ENCODE measurements around the gene CPNE7.

CPNE7 gene

DNA sequence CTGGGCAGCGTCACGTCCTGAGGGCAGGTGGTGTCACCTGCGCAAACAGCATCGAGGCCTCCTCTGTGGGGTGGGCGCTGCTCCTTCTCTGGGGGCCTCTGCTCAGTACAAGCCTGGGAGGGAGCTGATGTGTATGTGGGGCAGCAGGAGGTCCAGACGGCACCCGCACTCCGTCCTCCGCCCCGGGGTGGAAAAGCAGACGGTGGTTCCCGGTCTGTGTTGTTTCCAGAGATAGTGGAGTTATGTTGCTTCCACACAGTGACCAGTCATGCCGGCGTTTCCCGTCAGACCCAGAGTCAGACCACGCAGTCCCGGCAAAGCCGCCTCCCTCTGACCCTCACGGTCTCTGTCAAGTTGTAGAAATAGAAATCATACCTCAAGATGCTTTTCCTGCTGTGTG is 28.8 kb upstream of the CPNE7 start:
- TF ChIP-seq, protein P1, sequence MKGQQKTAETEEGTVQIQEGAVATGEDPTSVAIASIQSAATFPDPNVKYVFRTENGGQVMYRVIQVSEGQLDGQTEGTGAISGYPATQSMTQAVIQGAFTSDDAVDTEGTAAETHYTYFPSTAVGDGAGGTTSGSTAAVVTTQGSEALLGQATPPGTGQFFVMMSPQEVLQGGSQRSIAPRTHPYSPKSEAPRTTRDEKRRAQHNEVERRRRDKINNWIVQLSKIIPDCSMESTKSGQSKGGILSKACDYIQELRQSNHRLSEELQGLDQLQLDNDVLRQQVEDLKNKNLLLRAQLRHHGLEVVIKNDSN (IDR thresholded peaks at IDR 0.05), result no peak
- TF ChIP-seq FOXM1 (IDR thresholded peaks at IDR 0.05; ENCODE audit: borderline replicate concordance, low read depth), result no peak
- TF ChIP-seq, protein P2, sequence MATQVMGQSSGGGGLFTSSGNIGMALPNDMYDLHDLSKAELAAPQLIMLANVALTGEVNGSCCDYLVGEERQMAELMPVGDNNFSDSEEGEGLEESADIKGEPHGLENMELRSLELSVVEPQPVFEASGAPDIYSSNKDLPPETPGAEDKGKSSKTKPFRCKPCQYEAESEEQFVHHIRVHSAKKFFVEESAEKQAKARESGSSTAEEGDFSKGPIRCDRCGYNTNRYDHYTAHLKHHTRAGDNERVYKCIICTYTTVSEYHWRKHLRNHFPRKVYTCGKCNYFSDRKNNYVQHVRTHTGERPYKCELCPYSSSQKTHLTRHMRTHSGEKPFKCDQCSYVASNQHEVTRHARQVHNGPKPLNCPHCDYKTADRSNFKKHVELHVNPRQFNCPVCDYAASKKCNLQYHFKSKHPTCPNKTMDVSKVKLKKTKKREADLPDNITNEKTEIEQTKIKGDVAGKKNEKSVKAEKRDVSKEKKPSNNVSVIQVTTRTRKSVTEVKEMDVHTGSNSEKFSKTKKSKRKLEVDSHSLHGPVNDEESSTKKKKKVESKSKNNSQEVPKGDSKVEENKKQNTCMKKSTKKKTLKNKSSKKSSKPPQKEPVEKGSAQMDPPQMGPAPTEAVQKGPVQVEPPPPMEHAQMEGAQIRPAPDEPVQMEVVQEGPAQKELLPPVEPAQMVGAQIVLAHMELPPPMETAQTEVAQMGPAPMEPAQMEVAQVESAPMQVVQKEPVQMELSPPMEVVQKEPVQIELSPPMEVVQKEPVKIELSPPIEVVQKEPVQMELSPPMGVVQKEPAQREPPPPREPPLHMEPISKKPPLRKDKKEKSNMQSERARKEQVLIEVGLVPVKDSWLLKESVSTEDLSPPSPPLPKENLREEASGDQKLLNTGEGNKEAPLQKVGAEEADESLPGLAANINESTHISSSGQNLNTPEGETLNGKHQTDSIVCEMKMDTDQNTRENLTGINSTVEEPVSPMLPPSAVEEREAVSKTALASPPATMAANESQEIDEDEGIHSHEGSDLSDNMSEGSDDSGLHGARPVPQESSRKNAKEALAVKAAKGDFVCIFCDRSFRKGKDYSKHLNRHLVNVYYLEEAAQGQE (IDR thresholded peaks at IDR 0.05; ENCODE audit: low read depth), result no peak

DNA sequence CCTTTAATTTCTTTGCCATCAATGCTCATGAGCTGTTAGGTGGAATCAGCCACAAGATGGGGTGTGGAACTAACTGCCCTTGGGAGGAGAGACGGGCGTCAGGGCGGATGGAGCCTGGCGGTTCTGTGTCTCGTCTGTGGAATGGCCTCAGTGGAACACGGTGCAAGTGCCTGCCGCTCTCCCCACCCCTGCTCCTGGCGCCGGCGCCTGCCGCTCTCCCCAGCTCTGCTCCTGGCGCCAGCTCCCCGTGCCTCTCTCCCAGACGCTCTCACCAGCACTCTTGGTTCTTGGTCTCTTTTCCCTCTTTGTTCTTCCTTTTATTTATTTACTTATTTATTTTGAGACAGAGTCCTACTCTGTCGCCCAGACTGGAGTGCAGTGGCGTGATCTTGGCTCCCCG is 28.3 kb upstream of the CPNE7 start:
- TF ChIP-seq EGR1 (IDR thresholded peaks at IDR 0.05), result no peak
- TF ChIP-seq, protein P3, sequence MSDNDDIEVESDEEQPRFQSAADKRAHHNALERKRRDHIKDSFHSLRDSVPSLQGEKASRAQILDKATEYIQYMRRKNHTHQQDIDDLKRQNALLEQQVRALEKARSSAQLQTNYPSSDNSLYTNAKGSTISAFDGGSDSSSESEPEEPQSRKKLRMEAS (IDR thresholded peaks at IDR 0.05), result no peak
- TF ChIP-seq CEBPB (IDR thresholded peaks at IDR 0.05), result no peak
- TF ChIP-seq, protein P2 (IDR thresholded peaks at IDR 0.05; ENCODE audit: low read depth), result no peak
- TF ChIP-seq NFIC (IDR thresholded peaks at IDR 0.05), result no peak
- no peak for TF ChIP-seq EP300 (IDR thresholded peaks at IDR 0.05; ENCODE audit: borderline replicate concordance)
- TF ChIP-seq, protein P1 (IDR thresholded peaks at IDR 0.05), result no peak
- TF ChIP-seq TEAD4 (IDR thresholded peaks at IDR 0.05), result no peak
- no peak for TF ChIP-seq TAF1 (IDR thresholded peaks at IDR 0.05; ENCODE audit: low read depth)
- TF ChIP-seq FOXM1 (IDR thresholded peaks at IDR 0.05; ENCODE audit: borderline replicate concordance, low read depth), result no peak
- no peak for TF ChIP-seq CREB1 (IDR thresholded peaks at IDR 0.05; ENCODE audit: low read depth)
- TF ChIP-seq RAD21 (IDR thresholded peaks at IDR 0.05; ENCODE audit: low read depth), result no peak
- no peak for TF ChIP-seq TCF12 (IDR thresholded peaks at IDR 0.05; ENCODE audit: low read depth)
- no peak for TF ChIP-seq ZBTB7A (IDR thresholded peaks at IDR 0.05; ENCODE audit: low read depth)
- no peak for TF ChIP-seq YY1 (IDR thresholded peaks at IDR 0.05; ENCODE audit: low read depth)

DNA sequence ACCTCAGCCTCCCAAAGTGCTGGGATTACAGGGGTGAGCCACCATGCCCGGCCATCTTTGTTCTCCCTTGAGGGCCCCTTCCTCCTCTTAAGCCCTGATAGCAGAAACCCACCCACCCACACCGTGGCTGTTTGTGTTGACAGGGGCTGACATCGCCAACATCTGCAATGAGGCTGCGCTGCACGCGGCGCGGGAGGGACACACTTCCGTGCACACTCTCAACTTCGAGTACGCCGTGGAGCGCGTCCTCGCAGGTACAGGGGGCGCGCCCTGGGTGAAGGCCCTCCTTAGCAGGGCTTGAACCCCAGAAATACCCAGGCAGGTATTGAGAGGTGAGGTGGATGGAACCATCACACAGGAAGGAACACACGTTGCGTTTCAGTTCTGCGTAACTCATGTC is 27.7 kb upstream of the CPNE7 start:
- TF ChIP-seq EP300 (IDR thresholded peaks at IDR 0.05; ENCODE audit: borderline replicate concordance) (no peak), TAF1 (IDR thresholded peaks at IDR 0.05; ENCODE audit: low read depth) (no peak), CREB1 (IDR thresholded peaks at IDR 0.05; ENCODE audit: low read depth) (no peak), RAD21 (IDR thresholded peaks at IDR 0.05; ENCODE audit: low read depth) (no peak), NFIC (IDR thresholded peaks at IDR 0.05) (no peak), TEAD4 (IDR thresholded peaks at IDR 0.05) (no peak), CEBPB (IDR thresholded peaks at IDR 0.05) (no peak), FOXM1 (IDR thresholded peaks at IDR 0.05; ENCODE audit: borderline replicate concordance, low read depth) (no peak), ZBTB7A (IDR thresholded peaks at IDR 0.05; ENCODE audit: low read depth) (no peak), EGR1 (IDR thresholded peaks at IDR 0.05) (no peak)
- TF ChIP-seq, protein P1 (IDR thresholded peaks at IDR 0.05), result no peak
- TF ChIP-seq, protein P2 (IDR thresholded peaks at IDR 0.05; ENCODE audit: low read depth), result no peak
- TF ChIP-seq, protein P3 (IDR thresholded peaks at IDR 0.05), result no peak

DNA sequence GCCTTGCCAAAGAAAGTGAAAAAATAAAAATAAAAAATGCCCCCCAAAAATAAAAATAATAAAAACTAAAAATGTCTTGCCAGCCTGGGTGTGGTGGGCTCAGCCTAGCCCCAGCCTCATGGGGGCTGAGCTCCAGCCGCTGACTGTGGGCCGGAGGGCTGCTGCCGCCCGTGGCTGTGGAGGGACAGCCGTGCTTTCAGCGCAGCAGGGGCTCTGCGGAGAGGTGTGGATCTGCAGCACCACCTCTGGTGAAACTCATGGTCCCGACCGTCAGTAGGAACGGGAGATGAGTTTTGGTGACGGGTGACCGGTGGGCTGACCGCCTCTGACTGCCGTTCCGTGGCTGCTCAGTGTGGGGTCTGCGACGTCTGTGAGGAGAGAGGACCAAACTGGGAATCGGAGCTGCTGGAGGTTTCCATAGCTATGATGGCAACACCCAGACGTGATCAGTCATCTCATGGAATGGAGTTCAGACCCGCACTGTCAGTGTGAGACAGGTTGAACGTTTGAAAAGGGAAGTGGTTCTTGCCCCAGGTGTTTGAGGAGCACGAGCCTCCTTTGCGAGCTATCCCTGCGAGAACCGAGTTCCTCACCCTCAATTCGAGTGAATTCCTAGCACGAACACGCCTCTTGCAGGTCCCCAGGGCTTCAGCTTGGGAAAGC is 27.1 kb upstream of the CPNE7 start:
- TF ChIP-seq RAD21 (IDR thresholded peaks at IDR 0.05; ENCODE audit: low read depth) (no peak), CEBPB (IDR thresholded peaks at IDR 0.05) (no peak), TCF12 (IDR thresholded peaks at IDR 0.05; ENCODE audit: low read depth) (no peak), EGR1 (IDR thresholded peaks at IDR 0.05) (no peak), EP300 (IDR thresholded peaks at IDR 0.05; ENCODE audit: borderline replicate concordance) (no peak), NFIC (IDR thresholded peaks at IDR 0.05) (no peak), ZBTB7A (IDR thresholded peaks at IDR 0.05; ENCODE audit: low read depth) (no peak), YY1 (IDR thresholded peaks at IDR 0.05; ENCODE audit: low read depth) (no peak), TAF1 (IDR thresholded peaks at IDR 0.05; ENCODE audit: low read depth) (no peak), FOXM1 (IDR thresholded peaks at IDR 0.05; ENCODE audit: borderline replicate concordance, low read depth) (no peak), TEAD4 (IDR thresholded peaks at IDR 0.05) (no peak), CREB1 (IDR thresholded peaks at IDR 0.05; ENCODE audit: low read depth) (no peak)
- TF ChIP-seq, protein P1 (IDR thresholded peaks at IDR 0.05), result no peak
- TF ChIP-seq, protein P2 (IDR thresholded peaks at IDR 0.05; ENCODE audit: low read depth), result no peak
- TF ChIP-seq, protein P3 (IDR thresholded peaks at IDR 0.05), result no peak

Measured in Ishikawa (cell line).